Measurements from ENCODE around the gene AOPEP. TPM values are rescaled to one million over a fixed set of nuclear protein-coding genes. Genes with fewer than 3 reads are reported as not detected.

AOPEP gene
- total RNA-seq, 1 donor from 2014 or later, result 75.3 TPM

GRCh38 chr9:94920420-94921091 is 194.1 kb downstream of the AOPEP start:
- Histone ChIP-seq H3K27me3 (ENCODE audit: insufficient read depth, low read length) (no peaks in the 10 kb centered on the region), H3K9me3 (ENCODE audit: insufficient read depth, low read depth, low read length) (no peaks in the 10 kb centered on the region), H3K4me2 (ENCODE audit: low read length) (peak overlapping the region; percentile 75), H3K79me2 (ENCODE audit: insufficient read depth, low read length) (peaks cover under 1% of the 10 kb centered on the region), H3K36me3 (ENCODE audit: insufficient read depth, low read length) (no peaks in the 10 kb centered on the region), H3K9ac (ENCODE audit: low read length) (peak overlapping the region; percentile 84), H3K4me3 (ENCODE audit: insufficient read depth, low read depth, low read length) (no peak overlapping the region), H2AFZ (ENCODE audit: low read depth, low read length) (no peak overlapping the region), H3K27ac (ENCODE audit: low read depth, low read length) (peak overlapping the region; percentile 98), H3K4me1 (ENCODE audit: insufficient read depth, low read length) (peaks cover 44% of the 10 kb centered on the region), H4K20me1 (ENCODE audit: insufficient read depth, low read length) (no peaks in the 10 kb centered on the region)
- Mint-ChIP-seq H3K4me1 (ENCODE audit: low read depth, unreplicated experiment) (peaks cover 58% of the 10 kb centered on the region), H3K4me3 (ENCODE audit: unreplicated experiment) (peak overlapping the region; percentile 79), H3K27ac (ENCODE audit: unreplicated experiment) (peak overlapping the region; percentile 98), H3K27me3 (ENCODE audit: low read depth, unreplicated experiment) (no peaks in the 10 kb centered on the region), H3K9me3 (ENCODE audit: unreplicated experiment) (no peaks in the 10 kb centered on the region), H3K36me3 (ENCODE audit: low read depth, unreplicated experiment) (peaks cover 10% of the 10 kb centered on the region)
- no peak for TF ChIP-seq EZH2 (IDR thresholded peaks at IDR 0.05; ENCODE audit: insufficient read depth, low read length)
- TF ChIP-seq CTCF (IDR thresholded peaks at IDR 0.05; ENCODE audit: insufficient read depth, low read depth, low read length), result no peak
- peak; percentile 69 for DNase-seq (ENCODE audit: low read depth)
- no peak for FAIRE-seq

GRCh38 chr9:94921092-94921471 is 194.6 kb downstream of the AOPEP start:
- peaks cover 44% of the 10 kb centered on the region for H3K4me1 ChIP-seq (ENCODE audit: insufficient read depth, low read length)
- FAIRE-seq, result peak; percentile 55
- peak overlapping the region; percentile 98 for H3K27ac ChIP-seq (ENCODE audit: low read depth, low read length)
- H3K36me3 Mint-ChIP-seq (ENCODE audit: low read depth, unreplicated experiment), result peaks cover 15% of the 10 kb centered on the region
- H2AFZ ChIP-seq (ENCODE audit: low read depth, low read length), result no peak overlapping the region
- no peaks in the 10 kb centered on the region for H3K9me3 ChIP-seq (ENCODE audit: insufficient read depth, low read depth, low read length)
- peak overlapping the region; percentile 98 for H3K27ac Mint-ChIP-seq (ENCODE audit: unreplicated experiment)
- H3K4me2 ChIP-seq (ENCODE audit: low read length), result peak overlapping the region; percentile 75
- no peaks in the 10 kb centered on the region for H3K9me3 Mint-ChIP-seq (ENCODE audit: unreplicated experiment)
- peak overlapping the region; percentile 79 for H3K4me3 Mint-ChIP-seq (ENCODE audit: unreplicated experiment)
- peaks cover 58% of the 10 kb centered on the region for H3K4me1 Mint-ChIP-seq (ENCODE audit: low read depth, unreplicated experiment)
- no peaks in the 10 kb centered on the region for H3K79me2 ChIP-seq (ENCODE audit: insufficient read depth, low read length)
- H3K27me3 Mint-ChIP-seq (ENCODE audit: low read depth, unreplicated experiment), result no peaks in the 10 kb centered on the region
- no peak overlapping the region for H3K4me3 ChIP-seq (ENCODE audit: insufficient read depth, low read depth, low read length)
- DNase-seq (ENCODE audit: low read depth), result peak; percentile 88
- TF ChIP-seq EZH2 (IDR thresholded peaks at IDR 0.05; ENCODE audit: insufficient read depth, low read length), result no peak
- no peak for TF ChIP-seq CTCF (IDR thresholded peaks at IDR 0.05; ENCODE audit: insufficient read depth, low read depth, low read length)
- no peaks in the 10 kb centered on the region for H3K36me3 ChIP-seq (ENCODE audit: insufficient read depth, low read length)
- H3K9ac ChIP-seq (ENCODE audit: low read length), result peak overlapping the region; percentile 84
- H4K20me1 ChIP-seq (ENCODE audit: insufficient read depth, low read length), result no peaks in the 10 kb centered on the region
- H3K27me3 ChIP-seq (ENCODE audit: insufficient read depth, low read length), result no peaks in the 10 kb centered on the region

- Histone ChIP-seq H3K4me3 (ENCODE audit: insufficient read depth, low read depth, low read length) (peak overlapping the region; percentile 2), H4K20me1 (ENCODE audit: insufficient read depth, low read length) (no peaks in the 10 kb centered on the region), H2AFZ (ENCODE audit: low read depth, low read length) (no peak overlapping the region), H3K79me2 (ENCODE audit: insufficient read depth, low read length) (no peaks in the 10 kb centered on the region), H3K27me3 (ENCODE audit: insufficient read depth, low read length) (no peaks in the 10 kb centered on the region), H3K9me3 (ENCODE audit: insufficient read depth, low read depth, low read length) (no peaks in the 10 kb centered on the region), H3K27ac (ENCODE audit: low read depth, low read length) (peak overlapping the region; percentile 98), H3K9ac (ENCODE audit: low read length) (peak overlapping the region; percentile 84), H3K36me3 (ENCODE audit: insufficient read depth, low read length) (no peaks in the 10 kb centered on the region), H3K4me2 (ENCODE audit: low read length) (peak overlapping the region; percentile 75), H3K4me1 (ENCODE audit: insufficient read depth, low read length) (peaks cover 44% of the 10 kb centered on the region)
- Mint-ChIP-seq H3K36me3 (ENCODE audit: low read depth, unreplicated experiment) (peaks cover 17% of the 10 kb centered on the region), H3K27me3 (ENCODE audit: low read depth, unreplicated experiment) (no peaks in the 10 kb centered on the region), H3K27ac (ENCODE audit: unreplicated experiment) (peak overlapping the region; percentile 98), H3K4me1 (ENCODE audit: low read depth, unreplicated experiment) (peaks cover 58% of the 10 kb centered on the region), H3K4me3 (ENCODE audit: unreplicated experiment) (peak overlapping the region; percentile 79), H3K9me3 (ENCODE audit: unreplicated experiment) (no peaks in the 10 kb centered on the region)
- DNase-seq (ENCODE audit: low read depth), result no peak
- FAIRE-seq, result no peak
- no peak for TF ChIP-seq CTCF (IDR thresholded peaks at IDR 0.05; ENCODE audit: insufficient read depth, low read depth, low read length)
- no peak for TF ChIP-seq EZH2 (IDR thresholded peaks at IDR 0.05; ENCODE audit: insufficient read depth, low read length)
These were observed 195.2 kb downstream of the AOPEP start for GRCh38 chr9:94921656-94922055.

All from astrocyte (in vitro differentiated cells and primary cell).